Measurements from ENCODE around the gene SKAP1. TPM values are rescaled to one million over a fixed set of nuclear protein-coding genes. Genes with fewer than 3 reads are reported as not detected.

The SKAP1 gene
- total and polyA plus RNA-seq, 7 donors: 0.09 to 1.0 (median 0.42) TPM; not detected in 2

GRCh38 chr17:48177816-48178215, 252.2 kb downstream of the SKAP1 start:
- H3K27me3 ChIP-seq (ENCODE audit: insufficient read depth in 3 of 3, low read length in 2 of 3): peaks cover 0 to 20% (median 4%) of the 10 kb centered on the region in 3 donors
- ATAC-seq (no peak), DNase-seq (no peak)
- intact Hi-C loops (cut with DNase I): no loop called here
- no peaks in the 10 kb centered on the region for H3K4me1 ChIP-seq
- H3K4me3 ChIP-seq: no peak overlapping the region
- TF ChIP-seq CTCF (IDR thresholded peaks at IDR 0.05): no peak
- 44 to 62% (median 50%) methylated on average over 1 of the region's 1 CpG for WGBS, 3 donors
- H3K36me3 ChIP-seq (ENCODE audit: insufficient read depth in 1 of 2, low read depth in 1 of 2): no peaks in the 10 kb centered on the region
- H3K9me3 ChIP-seq: no peaks in the 10 kb centered on the region
- no peak overlapping the region for H3K27ac ChIP-seq

GRCh38 chr17:48176471-48176855, 253.6 kb downstream of the SKAP1 start:
- Histone ChIP-seq H3K4me1 (no peaks in the 10 kb centered on the region), H3K36me3 (ENCODE audit: insufficient read depth in 1 of 2, low read depth in 1 of 2) (no peaks in the 10 kb centered on the region), H3K27ac (no peak overlapping the region), H3K27me3 (ENCODE audit: insufficient read depth in 3 of 3, low read length in 2 of 3) (peaks cover 0 to 19% (median 6%) of the 10 kb centered on the region in 3 donors), H3K9me3 (no peaks in the 10 kb centered on the region), H3K4me3 (no peak overlapping the region)
- TF ChIP-seq CTCF (IDR thresholded peaks at IDR 0.05): no peak
- ATAC-seq: no peak
- intact Hi-C loops (cut with DNase I): no loop called here
- no peak for DNase-seq
- WGBS, 3 donors: 62 to 75% (median 75%) methylated on average over 3 of the region's 3 CpGs

GRCh38 chr17:48175692-48176470, 254.1 kb downstream of the SKAP1 start:
- Histone ChIP-seq H3K4me1 (no peaks in the 10 kb centered on the region), H3K27ac (no peak overlapping the region), H3K36me3 (ENCODE audit: insufficient read depth in 1 of 2, low read depth in 1 of 2) (no peaks in the 10 kb centered on the region), H3K27me3 (ENCODE audit: insufficient read depth in 3 of 3, low read length in 2 of 3) (peaks cover 0 to 13% (median 3%) of the 10 kb centered on the region in 3 donors), H3K9me3 (no peaks in the 10 kb centered on the region), H3K4me3 (no peak overlapping the region)
- TF ChIP-seq CTCF (IDR thresholded peaks at IDR 0.05): no peak
- WGBS, 3 donors: 44 to 59% (median 54%) methylated on average over 5 of the region's 5 CpGs
- DNase-seq (no peak), ATAC-seq (no peak)
- intact Hi-C loops (cut with DNase I): no loop called here

GRCh38 chr17:48174833-48175523, 255.0 kb downstream of the SKAP1 start:
- ATAC-seq: no peak

More at GRCh38 chr17:48174833-48175523, 255.0 kb downstream of the SKAP1 start:
- intact Hi-C loops (cut with DNase I): no loop called here
- Histone ChIP-seq H3K4me1 (no peaks in the 10 kb centered on the region), H3K27me3 (ENCODE audit: insufficient read depth in 3 of 3, low read length in 2 of 3) (peaks cover 0 to 4% (median 3%) of the 10 kb centered on the region in 3 donors), H3K36me3 (ENCODE audit: insufficient read depth in 1 of 2, low read depth in 1 of 2) (no peaks in the 10 kb centered on the region), H3K4me3 (no peak overlapping the region), H3K27ac (no peak overlapping the region), H3K9me3 (no peaks in the 10 kb centered on the region)
- DNase-seq: no peak
- 70 to 76% (median 72%) methylated on average over 3 of the region's 3 CpGs for WGBS, 3 donors
- no peak for TF ChIP-seq CTCF (IDR thresholded peaks at IDR 0.05)
